HPDE6-E6E7 (cell line): ENCODE data around the gene NYAP2.

Experiments used
- DNase-seq: peaks from one replicate; pipeline ENCODE4 v3.0.0; 2011; ENCODE audit warnings: missing footprints; ENCODE audit errors: extremely low spot score

The NYAP2 gene

GRCh38 chr2:225428360-225428759, 28.9 kb downstream of the NYAP2 start:
- DNase-seq: no peak

- DNase-seq: no peak
Observed at GRCh38 chr2:225429717-225430116, 30.2 kb downstream of the NYAP2 start.

GRCh38 chr2:225431105-225431863, 31.8 kb downstream of the NYAP2 start:
- no peak for DNase-seq

- DNase-seq: no peak
Observed at GRCh38 chr2:225434014-225434413, 34.5 kb downstream of the NYAP2 start.

GRCh38 chr2:225437319-225437718, 37.8 kb downstream of the NYAP2 start:
- DNase-seq: no peak

- DNase-seq: no peak
Observed at GRCh38 chr2:225438248-225438647, 38.7 kb downstream of the NYAP2 start.

GRCh38 chr2:225452677-225453076, 53.2 kb downstream of the NYAP2 start:
- DNase-seq: no peak

- no peak for DNase-seq
Observed at GRCh38 chr2:225454412-225454811, 54.9 kb downstream of the NYAP2 start.

- DNase-seq: no peak
Observed at GRCh38 chr2:225456619-225457260, 57.2 kb downstream of the NYAP2 start.

- no peak for DNase-seq
Observed at GRCh38 chr2:225457482-225457881, 58.0 kb downstream of the NYAP2 start.

- DNase-seq: no peak
Observed at GRCh38 chr2:225458431-225459117, 59.1 kb downstream of the NYAP2 start.

GRCh38 chr2:225462417-225462816, 62.9 kb downstream of the NYAP2 start:
- DNase-seq: no peak

GRCh38 chr2:225462945-225463344, 63.4 kb downstream of the NYAP2 start:
- DNase-seq: no peak

- DNase-seq: no peak
Observed at GRCh38 chr2:225463449-225463848, 63.9 kb downstream of the NYAP2 start.

- no peak for DNase-seq
Observed at GRCh38 chr2:225464346-225465025, 65.0 kb downstream of the NYAP2 start.

- DNase-seq: no peak
Observed at GRCh38 chr2:225465827-225466226, 66.3 kb downstream of the NYAP2 start.

- no peak for DNase-seq
Observed at GRCh38 chr2:225466891-225467604, 67.5 kb downstream of the NYAP2 start.

- DNase-seq: no peak
Observed at GRCh38 chr2:225468131-225468530, 68.6 kb downstream of the NYAP2 start.

- DNase-seq: no peak
Observed at GRCh38 chr2:225471039-225471438, 71.5 kb downstream of the NYAP2 start.

GRCh38 chr2:225471482-225471881, 72.0 kb downstream of the NYAP2 start:
- DNase-seq: no peak

- no peak for DNase-seq
Observed at GRCh38 chr2:225472161-225472560, 72.7 kb downstream of the NYAP2 start.

- no peak for DNase-seq
Observed at GRCh38 chr2:225479386-225479785, 79.9 kb downstream of the NYAP2 start.
